HepG2 (cell line): ENCODE results near the gene ARAP3. TPM values are rescaled to one million over a fixed set of nuclear protein-coding genes. Genes with fewer than 3 reads are reported as not detected.

Experiments used
- ATAC-seq: fragments of 200-7000 bp; cut with Tn5 transposase; 3 replicates; pipeline ENCODE4 v1.9.1; 2020; ENCODE audit warnings: mild to moderate bottlenecking, moderate library complexity
- BruUV-seq: library from RNA; stranded (reverse); fragments of 400-500 nt; replicated peaks from 2 replicates; lab custom pipeline; 2021; lab: Mats Ljungman, UMichigan
- CTCF ChIA-PET: fragments of 300-600 bp; formaldehyde crosslinking; extraction: SDS; loops from one replicate; lab custom pipeline; 2021; ENCODE audit warnings: low total read pairs, inconsistent platforms, low intra/inter-chr PET ratio; lab: Yijun Ruan, JAX
- POLR2A ChIA-PET: fragments of 350-600 bp; sonication (Branson Sonifier 250); formaldehyde crosslinking; loops from one replicate; lab custom pipeline; 2020; ENCODE audit warnings: antibody characterized with exemption, inconsistent platforms; lab: Yijun Ruan, JAX
- DNase-seq: peaks from one replicate; pipeline ENCODE4 v3.0.0-alpha.2; 2015; ENCODE audit warnings: low spot score
- FAIRE-seq: peaks from 3 replicates; lab custom pipeline; 2011; peaks lifted over from hg19 to GRCh38; lab: Jason Lieb, UNC
- H2AFZ ChIP-seq: one replicate; pipeline ENCODE4 v1.6.1; 2011; ENCODE audit warnings: low read length, inconsistent platforms
- H3K27ac ChIP-seq: fragments of 300-600 bp; 3 replicates; pipeline ENCODE4 v1.8.0; 2011; ENCODE audit warnings: mixed run types, mild to moderate bottlenecking, mixed read lengths, low read length, inconsistent platforms; ENCODE audit not compliant: insufficient read depth; ENCODE audit errors: extremely low read length
- H3K27me3 ChIP-seq, 2 experiments: fragments of 200-600 bp in 1 of 2; 2 replicates in 1 of 2; 3 replicates in 1 of 2; pipeline versions ENCODE4 v1.6.0 to v1.8.0; 2011; ENCODE audit warnings: low read length in 2 of 2, mild to moderate bottlenecking in 2 of 2, moderate library complexity in 2 of 2, inconsistent platforms in 1 of 2; ENCODE audit not compliant: insufficient read depth in 2 of 2, control insufficient read depth in 1 of 2
- H3K36me3 ChIP-seq, 2 experiments: fragments of 200-600 bp in 1 of 2; replicated peaks in 1 of 2; 2 replicates in 1 of 2; 3 replicates in 1 of 2; pipeline versions ENCODE4 v1.5.1 to v1.8.0; 2011; ENCODE audit warnings: low read length in 2 of 2, inconsistent platforms in 1 of 2; ENCODE audit not compliant: insufficient read depth in 2 of 2, control insufficient read depth in 1 of 2
- H3K4me1 ChIP-seq: 2 replicates; pipeline ENCODE4 v1.5.1; 2012; ENCODE audit warnings: low read length, inconsistent platforms; ENCODE audit not compliant: insufficient read depth
- H3K4me2 ChIP-seq: 2 replicates; pipeline ENCODE4 v1.6.0; 2011; ENCODE audit warnings: low read depth, low read length, inconsistent platforms
- H3K4me3 ChIP-seq, 3 experiments: fragments of 200-600 bp in 1 of 3; sonication (generic), shearing (Covaris generic) in 1 of 3; replicated peaks in 1 of 3; 2 replicates each; pipeline ENCODE4 v1.5.1; 2011 to 2016; ENCODE audit warnings: low read length in 3 of 3, inconsistent platforms in 2 of 3, low read depth in 2 of 3, mild to moderate bottlenecking in 2 of 3, control low read depth in 1 of 3, mixed read lengths in 1 of 3; ENCODE audit not compliant: insufficient read depth in 1 of 3
- H3K79me2 ChIP-seq: one replicate; pipeline ENCODE4 v1.6.1; 2011; ENCODE audit warnings: low read length, inconsistent platforms; ENCODE audit not compliant: insufficient read depth
- H3K9ac ChIP-seq: 2 replicates; pipeline ENCODE4 v1.6.0; 2011; ENCODE audit warnings: mild to moderate bottlenecking, low read depth, low read length, inconsistent platforms; ENCODE audit not compliant: insufficient read depth
- H3K9me3 ChIP-seq: 2 replicates; pipeline ENCODE4 v1.5.1; 2012; ENCODE audit warnings: mild to moderate bottlenecking, low read length
- H4K20me1 ChIP-seq: 2 replicates; pipeline ENCODE4 v1.6.0; 2011; ENCODE audit warnings: inconsistent platforms, mild to moderate bottlenecking, low read length, moderate library complexity; ENCODE audit not compliant: insufficient read depth
- EEA1 ChIP-seq: sonication (generic); formaldehyde crosslinking; IDR thresholded peaks from 2 replicates; pipeline ENCODE4 v1.5.1; 2020; ENCODE audit warnings: mild to moderate bottlenecking, missing genetic modification reagents, borderline replicate concordance
- KLF6 ChIP-seq: IDR thresholded peaks from 2 replicates; pipeline ENCODE4 v1.8.0; 2016; ENCODE audit warnings: missing biosample characterization, missing genetic modification reagents
- TBX2 ChIP-seq: sonication (generic); formaldehyde crosslinking; IDR thresholded peaks from 2 replicates; pipeline ENCODE4 v1.5.0; 2020; ENCODE audit warnings: missing genetic modification reagents, mild to moderate bottlenecking, borderline replicate concordance
- TCF7 ChIP-seq: sonication (generic); IDR thresholded peaks from 2 replicates; pipeline ENCODE4 v1.6.1; 2016; ENCODE audit warnings: antibody characterized with exemption, low read depth
- TRAFD1 ChIP-seq: sonication (generic); formaldehyde crosslinking; IDR thresholded peaks from 2 replicates; pipeline ENCODE4 v1.5.1; 2020; ENCODE audit warnings: missing genetic modification reagents, mild to moderate bottlenecking, borderline replicate concordance
- YEATS2 ChIP-seq: sonication (generic); formaldehyde crosslinking; IDR thresholded peaks from 2 replicates; pipeline ENCODE4 v1.4.0; 2020; ENCODE audit warnings: missing genetic modification reagents, borderline replicate concordance
- ZEB1 ChIP-seq: IDR thresholded peaks from 2 replicates; pipeline ENCODE4 v1.6.1; 2012; ENCODE audit warnings: mild to moderate bottlenecking, low read depth, inconsistent platforms; ENCODE audit not compliant: insufficient replicate concordance
- ZNF10 ChIP-seq: sonication (generic); formaldehyde crosslinking; IDR thresholded peaks from 2 replicates; pipeline ENCODE4 v1.4.0; 2020; ENCODE audit warnings: mild to moderate bottlenecking, low read depth, missing genetic modification reagents, borderline replicate concordance
- ZNF225 ChIP-seq: sonication (generic); formaldehyde crosslinking; IDR thresholded peaks from 2 replicates; pipeline ENCODE4 v1.4.0; 2020; ENCODE audit warnings: mild to moderate bottlenecking, missing genetic modification reagents
- ZNF292 ChIP-seq: sonication (generic); formaldehyde crosslinking; IDR thresholded peaks from 2 replicates; pipeline ENCODE4 v1.8.1; 2022; ENCODE audit warnings: mild to moderate bottlenecking, low read depth, missing genetic modification reagents, borderline replicate concordance
- ZNF607 ChIP-seq: sonication (generic); formaldehyde crosslinking; IDR thresholded peaks from 2 replicates; pipeline ENCODE4 v1.5.1; 2020; ENCODE audit warnings: missing genetic modification reagents, mild to moderate bottlenecking, borderline replicate concordance
- ZNF674 ChIP-seq: sonication (generic); formaldehyde crosslinking; IDR thresholded peaks from 2 replicates; pipeline ENCODE4 v1.5.0; 2020; ENCODE audit warnings: low read depth, mild to moderate bottlenecking, missing genetic modification reagents
- WGBS: methylation state at CpG from one replicate; pipeline ENCODE4 v1.1.6; 2017; ENCODE audit warnings: low lambda C conversion rate; 5-methylcytosine and 5-hydroxymethylcytosine counted together
- in situ Hi-C: cut with HindIII; loops from 2 replicates; pipeline ENCODE4 v1.10.0; 2017; ENCODE audit warnings: low pct_unique_long_range_greater_than_20kb; ENCODE audit not compliant: extremely low pct_ligation_motif_present
- intact Hi-C: fragments of 100-400 bp; cut with micrococcal nuclease; formaldehyde crosslinking; loops from one replicate; pipeline ENCODE4 v1.10.0; 2022; ENCODE audit not compliant: unreplicated experiment
- polyA plus RNA-seq, 8 experiments: library from polyadenylated mRNA; depleted of rRNA in 3 of 8; stranded (reverse) in 7 of 8; unstranded in 1 of 8; fragments of >200 nt; fragmentation: Illumina TruSeq in 4 of 8; extraction: Trizol in 4 of 8; gene quantifications; 2 replicates each; pipeline versions ENCODE4 v1.2.1 to v1.2.3, GENCODE V29; 2011 to 2016; ENCODE audit warnings: low read depth in 4 of 8, missing spikeins in 1 of 8, mixed read lengths in 1 of 8; ENCODE audit not compliant: insufficient read depth in 1 of 8
- total RNA-seq, 5 experiments: library from RNA; depleted of rRNA; stranded (reverse); fragments of >200 nt; fragmentation: Illumina TruSeq; extraction: Trizol; gene quantifications; 2 replicates each; pipeline ENCODE4 v1.2.3, GENCODE V29; 2016; ENCODE audit warnings: low read depth in 1 of 5

Gene ARAP3
- total and polyA plus RNA-seq, 2 of the 13 experiments (the other 11 are each of a cell fraction or from before 2014, with no cell fraction given): 0.25 TPM; not detected in 1

DNA sequence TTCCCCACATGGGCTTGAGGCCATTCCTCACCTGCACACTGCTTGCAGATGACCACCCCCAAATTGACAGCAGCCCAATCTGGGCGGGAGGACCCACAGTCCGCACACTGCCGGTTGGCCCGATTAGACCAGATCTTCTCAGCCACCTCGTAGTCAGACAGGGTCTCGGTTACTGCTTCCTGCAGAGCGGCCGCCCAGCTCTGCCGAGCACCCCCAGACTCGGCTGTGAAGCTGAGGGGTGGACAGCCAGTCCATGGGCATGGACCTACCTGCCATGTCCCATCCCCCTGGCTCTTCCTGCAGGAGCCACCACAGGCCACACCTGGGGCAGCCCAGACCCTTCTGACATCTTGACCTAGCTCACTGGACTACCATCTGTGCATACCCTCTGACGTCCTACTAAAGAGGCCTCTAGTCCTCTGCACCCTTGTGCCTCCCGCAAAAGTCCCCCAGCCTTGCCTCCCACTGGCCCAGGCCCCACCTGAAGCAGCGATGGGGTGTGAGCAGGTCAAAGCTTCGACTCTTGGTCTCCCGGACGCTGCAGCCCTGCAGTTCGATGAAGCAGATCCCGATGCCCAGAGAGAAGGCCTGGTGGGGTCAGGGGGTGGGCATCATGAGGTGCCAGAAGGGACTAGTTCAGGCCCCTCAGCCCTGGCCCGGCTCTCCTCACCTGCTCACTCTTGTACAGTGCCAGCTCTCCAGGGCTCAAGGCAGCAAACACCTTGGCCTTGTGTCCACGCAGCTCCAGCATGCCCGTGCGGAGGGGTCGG, 9.8 kb downstream of the ARAP3 start:
- DNase-seq (no peak), ATAC-seq (no peak; the same call in 1 of the 3 replicates), FAIRE-seq (no peak)
- ChIA-PET POLR2A (no interaction called here), CTCF (no interaction called here)
- Histone ChIP-seq H3K4me1 (no peaks in the 10 kb centered on the region), H3K4me2 (no peak overlapping the region), H3K9ac (no peak overlapping the region), H3K36me3 (no peaks in the 10 kb centered on the region), H3K4me3 (no peak overlapping the region), H2AFZ (no peak overlapping the region), H4K20me1 (no peaks in the 10 kb centered on the region), H3K79me2 (no peaks in the 10 kb centered on the region), H3K27ac (no peak overlapping the region), H3K9me3 (no peaks in the 10 kb centered on the region), H3K27me3 (peaks cover 2 to 3% of the 10 kb centered on the region in 2 experiments; a peak in 2 of 5 replicates)
- 20% methylated on average over 1 of the region's 23 CpGs for WGBS
- intact Hi-C loops: no loop called here
- BruUV-seq: no TSS peak
- in situ Hi-C loops: no loop called here
- TF ChIP-seq EEA1: no peak
- no peak for TF ChIP-seq YEATS2
- TF ChIP-seq ZNF292: no peak
- no peak for TF ChIP-seq ZNF10

DNA sequence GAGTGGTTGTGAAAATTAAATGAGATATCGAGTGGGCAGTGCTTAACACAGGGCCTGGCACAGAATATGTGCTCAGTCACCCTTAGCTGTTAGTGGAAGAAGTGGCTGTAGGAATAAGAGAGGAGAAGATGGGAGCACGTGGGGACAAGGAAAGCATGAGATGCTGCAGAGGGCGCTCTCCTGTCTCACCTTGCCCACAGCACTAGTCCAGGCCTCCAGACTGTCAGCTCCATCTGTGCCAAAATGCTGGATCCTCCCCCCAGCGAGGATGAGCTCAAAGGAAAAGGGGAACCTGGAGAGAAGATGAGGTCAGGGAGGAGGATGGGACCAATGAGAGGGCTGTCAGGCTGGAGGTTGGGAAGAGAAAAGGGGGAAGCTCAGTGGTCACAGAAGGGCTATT, 12.5 kb downstream of the ARAP3 start:
- Histone ChIP-seq H3K27ac (no peak overlapping the region), H3K27me3 (peaks cover 2 to 3% of the 10 kb centered on the region in 2 experiments; a peak in 2 of 5 replicates), H3K4me1 (0 out of 2 replicates have a peak, but pooled peaks cover 4% of the 10 kb centered on the region), H3K79me2 (no peaks in the 10 kb centered on the region), H3K36me3 (no peaks in the 10 kb centered on the region), H3K4me2 (no peak overlapping the region), H3K4me3 (no peak overlapping the region), H2AFZ (no peak overlapping the region), H3K9ac (no peak overlapping the region), H4K20me1 (no peaks in the 10 kb centered on the region), H3K9me3 (no peaks in the 10 kb centered on the region)
- 2% methylated on average over 4 of the region's 4 CpGs for WGBS
- ATAC-seq (no peak), FAIRE-seq (no peak), DNase-seq (no peak)
- BruUV-seq: no TSS peak
- ChIA-PET POLR2A (interaction anchor here (1.2 kb wide), 1 partner anchor 254 kb away, joined by 3 read pairs; the partner anchor contains the start of gene DELE1), CTCF (no interaction called here)
- in situ Hi-C loops (no loop called here), intact Hi-C loops (loop anchor here (10.0 kb wide), 1 partner anchor 475 kb away; no protein-coding TSS in a partner anchor)
- TF ChIP-seq ZNF607 (CRISPR knock-in tag): no peak
- TF ChIP-seq TRAFD1 (CRISPR knock-in tag): no peak
- TF ChIP-seq ZNF674: no peak
- TF ChIP-seq TCF7: no peak
- no peak for TF ChIP-seq KLF6
- no peak for TF ChIP-seq ZNF225 (CRISPR knock-in tag)
- no peak for TF ChIP-seq TBX2
- TF ChIP-seq ZEB1: no peak
